Measurements from ENCODE around the gene STRIT1. TPM values are rescaled to one million over a fixed set of nuclear protein-coding genes. Genes with fewer than 3 reads are reported as not detected.

STRIT1 gene
- total RNA-seq (2014; rRNA removed; shearing (Covaris generic)) = not detected in 2 replicates

DNA sequence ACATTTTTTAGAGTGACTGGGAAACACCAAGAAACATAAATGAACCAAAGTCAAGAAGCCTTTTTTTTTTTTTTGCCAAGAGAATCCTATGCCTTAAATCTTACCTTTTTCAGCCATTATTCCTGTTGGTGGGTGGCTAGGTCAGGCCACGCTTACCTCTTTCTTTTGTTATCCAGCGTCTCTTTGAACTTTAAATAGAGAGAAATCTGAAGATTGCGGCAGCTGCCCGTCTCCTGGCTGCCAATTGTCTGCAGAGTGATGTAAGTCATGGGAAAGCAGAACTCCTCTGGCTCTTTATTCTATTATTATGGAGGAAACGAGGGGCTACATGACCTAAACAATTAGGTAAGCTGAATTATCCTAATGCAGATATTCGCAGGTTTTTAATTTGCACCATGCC lies at the start of gene STRIT1:
STRIT1 (minus strand) TSS at position 168 of the 400 bp plus-strand sequence.
- Histone ChIP-seq H3K4me3 (no peak within 1 kb of the TSS), H3K36me3 (no peaks in the 10 kb centered on the region)
- no peak for DNase-seq (ENCODE audit: low read depth in 1 of 2, low spot score in 2 of 2)

DNA sequence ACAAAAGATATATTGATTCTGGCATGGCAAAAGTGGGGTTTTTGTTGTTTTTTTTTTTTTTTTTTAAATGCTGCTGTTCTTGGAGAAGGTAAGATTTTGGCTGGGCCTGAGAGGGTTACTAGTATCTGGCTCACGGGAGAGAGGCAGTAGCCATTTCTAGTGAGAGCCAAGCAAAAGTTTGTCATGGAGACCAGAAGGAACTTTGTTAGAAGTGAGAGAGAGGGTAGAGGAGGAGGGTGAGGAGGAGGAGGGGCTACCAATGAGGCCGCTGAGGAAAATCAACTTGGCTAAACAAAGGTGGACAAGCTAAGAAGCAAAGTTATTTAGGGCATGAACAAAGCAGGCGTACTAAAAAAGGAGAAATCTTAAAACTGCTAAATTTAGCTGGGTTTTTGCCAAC lies 48.9 kb upstream of the STRIT1 start:
- no peak overlapping the region for H3K4me3 ChIP-seq
- no peaks in the 10 kb centered on the region for H3K9me3 ChIP-seq (replicated peaks)
- H3K36me3 ChIP-seq = no peaks in the 10 kb centered on the region
- H3K27ac ChIP-seq = no peak overlapping the region
- no peak for DNase-seq (ENCODE audit: low read depth in 1 of 2, low spot score in 2 of 2)
- no peaks in the 10 kb centered on the region for H3K4me1 ChIP-seq (replicated peaks)
- H3K27me3 ChIP-seq (replicated peaks) = no peaks in the 10 kb centered on the region

More for the DNA sequence above, at the start of gene STRIT1:
- H3K27me3 ChIP-seq (replicated peaks) = no peaks in the 10 kb centered on the region
- H3K9me3 ChIP-seq (replicated peaks) = no peaks in the 10 kb centered on the region
- H3K27ac ChIP-seq = no peak within 1 kb of the TSS
- H3K4me1 ChIP-seq (replicated peaks) = no peaks in the 10 kb centered on the region

DNA sequence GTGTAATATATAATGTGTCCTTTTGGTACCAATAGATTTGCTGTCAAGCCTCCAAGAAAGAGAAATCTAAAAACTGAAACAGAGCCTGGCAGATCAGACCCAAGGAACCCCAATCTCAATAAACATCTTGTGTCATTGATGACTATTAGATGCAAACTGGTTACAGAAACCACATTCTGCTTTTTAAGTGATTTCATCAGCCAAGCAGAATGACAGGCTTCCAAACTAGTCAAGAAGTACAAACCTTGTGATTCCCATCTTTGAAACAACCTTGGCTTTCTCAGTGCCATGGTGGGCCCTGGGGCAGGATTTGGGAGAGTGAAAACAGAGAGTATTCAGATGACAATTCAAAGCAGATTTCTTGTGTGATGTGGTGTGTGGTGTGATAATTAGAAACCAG lies 45.6 kb upstream of the STRIT1 start:
- H3K27me3 ChIP-seq (replicated peaks) = no peaks in the 10 kb centered on the region
- no peaks in the 10 kb centered on the region for H3K4me1 ChIP-seq (replicated peaks)
- H3K36me3 ChIP-seq = no peaks in the 10 kb centered on the region
- no peak for DNase-seq (ENCODE audit: low read depth in 1 of 2, low spot score in 2 of 2)
- no peak overlapping the region for H3K4me3 ChIP-seq
- no peaks in the 10 kb centered on the region for H3K9me3 ChIP-seq (replicated peaks)
- H3K27ac ChIP-seq = no peak overlapping the region

DNA sequence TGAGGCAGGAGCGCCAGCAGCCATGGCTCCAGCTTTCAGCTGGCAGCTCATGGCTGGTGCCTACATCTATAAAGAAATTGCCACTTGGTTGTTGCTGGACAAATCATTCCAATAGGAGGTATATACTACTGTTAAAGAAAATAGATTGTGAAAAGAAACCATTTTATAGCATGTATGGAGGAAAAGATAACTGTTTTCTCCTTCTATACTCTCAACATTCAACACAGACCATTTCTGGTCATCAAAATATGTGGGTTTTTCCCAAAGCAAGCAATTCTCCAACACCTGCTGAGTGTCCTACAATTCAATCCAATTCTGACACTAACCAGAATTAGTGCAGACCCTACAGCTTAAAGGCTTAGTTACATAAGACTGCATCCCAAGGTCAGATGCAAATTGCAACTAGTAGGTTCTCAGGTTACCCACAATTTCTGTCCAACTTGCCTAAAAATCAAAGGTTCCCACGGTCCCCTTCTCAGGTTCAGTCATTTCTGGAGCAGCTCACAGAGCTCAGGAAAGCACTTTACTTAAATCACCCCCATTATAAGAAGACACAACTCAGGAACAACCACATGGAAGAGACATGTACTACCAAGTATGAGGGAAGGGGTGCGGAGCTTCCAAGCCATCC lies 42.4 kb upstream of the STRIT1 start:
- Histone ChIP-seq H3K36me3 (no peaks in the 10 kb centered on the region), H3K27ac (no peak overlapping the region), H3K4me1 (replicated peaks) (no peaks in the 10 kb centered on the region), H3K9me3 (replicated peaks) (no peaks in the 10 kb centered on the region), H3K4me3 (no peak overlapping the region), H3K27me3 (replicated peaks) (no peaks in the 10 kb centered on the region)
- DNase-seq (ENCODE audit: low read depth in 1 of 2, low spot score in 2 of 2) = no peak

DNA sequence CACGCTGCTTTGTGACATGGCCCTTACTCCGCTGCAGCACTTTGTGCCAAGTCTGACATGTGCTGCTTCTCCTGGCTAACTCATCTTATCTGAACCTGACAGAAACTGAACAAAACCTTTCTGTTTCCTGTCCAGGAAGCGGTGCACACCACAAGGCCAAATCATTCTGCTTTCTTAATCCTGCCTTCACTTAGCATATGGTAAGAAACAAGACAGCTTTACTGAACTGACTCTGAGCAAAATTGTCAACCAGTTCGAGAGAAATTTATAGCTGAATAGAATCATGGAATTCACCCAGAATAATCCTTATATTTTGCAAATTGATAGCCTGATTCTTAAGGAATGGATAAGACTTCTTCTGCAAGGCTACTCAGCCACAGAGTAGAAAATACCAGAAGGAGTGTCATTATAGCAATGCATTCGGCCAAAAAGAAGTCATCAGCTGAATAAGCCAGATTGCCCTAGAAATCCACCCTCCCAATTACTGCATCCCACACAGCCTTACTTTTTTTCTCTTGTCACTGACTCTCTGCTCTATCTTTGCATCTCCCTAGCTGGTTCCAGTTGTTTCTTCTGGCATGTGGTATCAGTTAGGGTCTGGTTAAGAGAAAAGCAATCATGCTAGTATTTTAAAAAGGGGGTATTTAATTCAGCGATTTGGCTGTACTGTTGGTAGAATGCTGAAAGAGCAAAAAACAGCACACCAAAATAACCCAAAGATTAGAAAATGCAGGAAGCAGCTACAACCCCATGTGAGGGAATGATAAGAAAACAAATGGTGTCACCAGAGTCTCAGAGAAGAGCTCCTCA lies 41.6 kb upstream of the STRIT1 start:
- no peaks in the 10 kb centered on the region for H3K36me3 ChIP-seq
- H3K9me3 ChIP-seq (replicated peaks) = no peaks in the 10 kb centered on the region
- no peak for DNase-seq (ENCODE audit: low read depth in 1 of 2, low spot score in 2 of 2)
- no peaks in the 10 kb centered on the region for H3K27me3 ChIP-seq (replicated peaks)
- H3K4me1 ChIP-seq (replicated peaks) = no peaks in the 10 kb centered on the region
- H3K4me3 ChIP-seq = no peak overlapping the region
- H3K27ac ChIP-seq = no peak overlapping the region

DNA sequence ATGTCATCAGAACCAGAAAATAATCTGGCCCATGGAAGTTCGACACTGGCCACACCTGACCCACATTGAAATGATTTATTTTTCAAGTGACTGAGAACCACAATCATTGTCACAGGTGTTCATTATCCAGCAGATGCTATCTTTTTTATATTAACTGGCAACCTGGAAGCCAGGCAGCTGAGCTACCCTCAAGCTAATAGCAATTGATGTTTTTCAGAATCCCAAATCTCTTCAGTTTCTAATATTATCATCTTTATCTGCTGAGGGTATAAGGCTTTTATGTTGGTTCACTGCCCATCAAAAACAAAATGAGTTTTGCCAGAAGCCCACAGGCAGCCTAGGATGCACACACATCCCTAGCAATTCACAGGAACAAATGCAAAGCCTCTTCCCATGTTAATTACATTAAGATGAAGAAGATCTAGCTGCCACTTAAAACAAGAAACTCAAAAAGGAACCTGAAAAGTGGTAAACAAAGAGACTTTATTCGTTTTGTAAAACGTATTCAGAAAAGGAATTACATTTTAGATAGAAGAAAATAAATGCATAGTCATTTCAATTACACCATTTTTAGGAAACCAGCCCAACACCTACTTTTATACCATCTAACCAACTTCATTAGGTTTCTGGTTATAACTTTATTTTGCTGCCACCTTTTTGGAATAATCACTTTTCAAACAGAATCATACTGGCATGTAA lies 40.9 kb upstream of the STRIT1 start:
- no peaks in the 10 kb centered on the region for H3K4me1 ChIP-seq (replicated peaks)
- no peak for DNase-seq (ENCODE audit: low read depth in 1 of 2, low spot score in 2 of 2)
- H3K36me3 ChIP-seq = no peaks in the 10 kb centered on the region
- H3K27ac ChIP-seq = no peak overlapping the region
- no peak overlapping the region for H3K4me3 ChIP-seq
- H3K27me3 ChIP-seq (replicated peaks) = no peaks in the 10 kb centered on the region
- no peaks in the 10 kb centered on the region for H3K9me3 ChIP-seq (replicated peaks)

DNA sequence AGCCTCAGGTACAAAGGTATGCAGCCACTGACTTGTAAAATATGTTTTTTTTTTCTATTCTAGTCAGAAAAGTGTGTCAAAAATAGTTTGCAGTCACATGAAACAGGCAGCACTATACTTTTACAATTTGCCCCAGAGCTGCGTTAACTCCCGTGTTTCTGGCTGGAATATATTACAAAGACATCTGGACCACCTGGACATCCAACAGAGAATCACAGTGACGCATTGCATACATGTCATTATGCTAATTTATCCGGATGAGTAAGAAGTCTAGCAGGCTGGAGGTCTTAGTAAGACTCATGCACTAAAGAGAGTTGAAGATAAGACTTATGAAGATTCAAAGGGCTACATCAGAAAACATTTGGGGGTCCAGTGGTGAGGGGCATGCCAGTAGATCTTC lies 39.2 kb upstream of the STRIT1 start:
- Histone ChIP-seq H3K9me3 (replicated peaks) (no peaks in the 10 kb centered on the region), H3K4me3 (no peak overlapping the region), H3K4me1 (replicated peaks) (no peaks in the 10 kb centered on the region), H3K27ac (no peak overlapping the region), H3K36me3 (no peaks in the 10 kb centered on the region), H3K27me3 (replicated peaks) (no peaks in the 10 kb centered on the region)
- DNase-seq (ENCODE audit: low read depth in 1 of 2, low spot score in 2 of 2) = no peak

DNA sequence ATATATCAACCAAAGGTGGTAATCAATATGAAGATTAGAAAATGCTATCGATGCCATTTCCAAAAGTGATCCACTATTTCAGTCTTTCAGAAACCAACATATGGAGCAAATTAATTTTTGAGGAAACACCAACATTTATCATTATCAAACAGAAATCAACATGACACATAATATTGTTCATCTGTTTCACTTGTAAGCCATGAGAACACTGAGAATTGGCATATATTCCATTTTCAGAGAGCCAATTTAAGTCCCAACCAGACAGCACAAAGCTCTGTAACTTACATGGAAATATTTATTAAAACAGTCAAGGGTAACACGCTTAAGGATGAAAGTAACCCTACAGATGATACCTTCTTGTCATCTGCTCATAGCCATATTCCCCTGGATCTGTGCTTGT lies 37.6 kb upstream of the STRIT1 start:
- DNase-seq (ENCODE audit: low read depth in 1 of 2, low spot score in 2 of 2) = no peak
- H3K4me1 ChIP-seq (replicated peaks) = no peaks in the 10 kb centered on the region

DNA sequence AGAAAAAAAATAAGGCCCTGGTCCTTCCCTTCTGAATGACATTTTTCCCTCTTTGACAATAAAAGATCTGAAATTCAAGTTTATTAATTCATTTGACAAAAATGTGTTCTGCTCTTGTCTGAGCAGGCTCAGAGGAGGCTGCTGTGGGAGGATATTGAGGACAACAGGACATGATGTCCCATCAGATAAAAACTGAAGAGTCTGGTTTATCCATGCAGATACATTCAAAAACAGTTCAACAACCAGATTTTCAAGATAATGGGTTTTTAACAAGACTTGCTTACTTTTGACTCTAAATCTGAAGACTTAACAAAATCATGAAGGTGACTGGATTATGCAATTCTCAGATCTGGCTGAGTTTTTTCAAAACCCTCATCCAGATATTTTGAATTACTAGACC lies 36.9 kb upstream of the STRIT1 start:
- Histone ChIP-seq H3K4me3 (no peak overlapping the region), H3K4me1 (replicated peaks) (no peaks in the 10 kb centered on the region), H3K36me3 (no peaks in the 10 kb centered on the region), H3K9me3 (replicated peaks) (no peaks in the 10 kb centered on the region), H3K27me3 (replicated peaks) (no peaks in the 10 kb centered on the region), H3K27ac (no peak overlapping the region)
- DNase-seq (ENCODE audit: low read depth in 1 of 2, low spot score in 2 of 2) = no peak

More for the DNA sequence above, 37.6 kb upstream of the STRIT1 start:
- H3K4me3 ChIP-seq = no peak overlapping the region
- H3K27ac ChIP-seq = no peak overlapping the region
- no peaks in the 10 kb centered on the region for H3K27me3 ChIP-seq (replicated peaks)
- H3K9me3 ChIP-seq (replicated peaks) = no peaks in the 10 kb centered on the region
- H3K36me3 ChIP-seq = no peaks in the 10 kb centered on the region

DNA sequence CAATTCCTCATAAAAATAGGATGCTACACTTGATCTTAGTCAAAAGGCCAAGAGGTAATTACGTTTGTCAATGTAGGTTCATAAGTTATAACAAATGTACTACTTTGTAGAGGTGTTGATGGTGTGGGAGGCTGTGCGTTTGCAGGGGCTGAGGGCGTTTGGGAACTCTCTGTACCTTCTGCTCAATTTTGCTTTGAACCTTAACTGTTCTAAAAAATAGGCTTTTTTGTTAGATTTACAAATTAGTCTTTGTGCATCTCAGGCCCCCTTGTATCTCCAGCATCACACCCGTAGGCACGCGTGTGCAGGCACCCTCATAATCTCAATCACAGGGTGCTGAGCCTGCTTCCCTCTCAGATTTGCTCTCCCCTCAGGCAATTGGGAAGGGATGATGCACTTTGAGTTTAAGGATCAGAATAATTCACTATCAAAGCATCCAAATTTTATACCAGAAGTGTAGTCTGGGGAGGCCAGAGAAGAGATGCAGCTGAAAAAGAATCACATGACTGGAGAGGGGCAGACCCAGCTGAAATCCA lies 36.1 kb upstream of the STRIT1 start:
- H3K27me3 ChIP-seq (replicated peaks) = no peaks in the 10 kb centered on the region
- no peaks in the 10 kb centered on the region for H3K9me3 ChIP-seq (replicated peaks)
- no peak for DNase-seq (ENCODE audit: low read depth in 1 of 2, low spot score in 2 of 2)
- no peak overlapping the region for H3K27ac ChIP-seq
- no peaks in the 10 kb centered on the region for H3K4me1 ChIP-seq (replicated peaks)
- no peak overlapping the region for H3K4me3 ChIP-seq
- no peaks in the 10 kb centered on the region for H3K36me3 ChIP-seq

DNA sequence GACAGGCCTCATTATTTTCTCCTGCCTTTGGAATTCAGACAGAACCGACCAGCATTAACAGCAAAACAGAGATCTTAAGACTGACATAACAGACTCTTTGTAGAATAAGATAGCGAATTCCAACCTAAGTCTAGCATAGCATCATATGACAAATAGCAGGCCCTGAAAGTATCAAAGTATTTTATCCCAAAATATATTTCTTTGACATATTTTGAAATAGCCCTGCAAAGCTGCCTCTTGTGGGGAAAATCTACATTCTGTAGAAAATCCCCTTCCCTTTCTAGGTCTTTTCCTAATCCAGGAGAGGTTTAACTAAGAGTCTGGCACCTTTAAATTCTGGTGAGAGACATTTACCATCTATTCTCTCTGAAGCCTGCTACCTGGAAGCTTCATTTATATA lies 34.4 kb upstream of the STRIT1 start:
- no peak overlapping the region for H3K4me3 ChIP-seq
- H3K36me3 ChIP-seq = no peaks in the 10 kb centered on the region
- no peaks in the 10 kb centered on the region for H3K9me3 ChIP-seq (replicated peaks)
- DNase-seq (ENCODE audit: low read depth in 1 of 2, low spot score in 2 of 2) = no peak
- H3K27ac ChIP-seq = no peak overlapping the region
- no peaks in the 10 kb centered on the region for H3K4me1 ChIP-seq (replicated peaks)
- no peaks in the 10 kb centered on the region for H3K27me3 ChIP-seq (replicated peaks)

DNA sequence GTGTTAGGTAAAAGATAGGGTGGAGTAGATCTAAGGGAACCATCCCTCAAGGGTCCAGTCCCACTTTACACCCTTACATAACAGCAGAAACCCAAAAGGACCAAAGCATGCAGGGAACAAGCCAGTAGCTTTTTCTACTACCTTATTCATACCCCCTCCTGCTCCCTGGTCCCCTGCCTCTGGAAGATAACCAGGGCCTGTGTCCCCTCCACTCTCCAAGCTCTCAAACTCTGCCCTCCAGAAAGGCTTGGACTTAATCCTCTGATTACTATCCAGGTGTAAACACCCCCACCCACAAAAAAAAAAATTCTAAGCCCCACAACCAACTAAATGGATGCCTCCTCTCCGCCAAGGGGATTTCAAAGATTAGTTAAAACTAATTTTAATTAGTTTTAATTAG lies 33.9 kb upstream of the STRIT1 start:
- H3K4me3 ChIP-seq = no peak overlapping the region
- H3K27ac ChIP-seq = no peak overlapping the region
- H3K9me3 ChIP-seq (replicated peaks) = no peaks in the 10 kb centered on the region
- no peaks in the 10 kb centered on the region for H3K27me3 ChIP-seq (replicated peaks)
- H3K36me3 ChIP-seq = no peaks in the 10 kb centered on the region
- no peaks in the 10 kb centered on the region for H3K4me1 ChIP-seq (replicated peaks)
- DNase-seq (ENCODE audit: low read depth in 1 of 2, low spot score in 2 of 2) = no peak

DNA sequence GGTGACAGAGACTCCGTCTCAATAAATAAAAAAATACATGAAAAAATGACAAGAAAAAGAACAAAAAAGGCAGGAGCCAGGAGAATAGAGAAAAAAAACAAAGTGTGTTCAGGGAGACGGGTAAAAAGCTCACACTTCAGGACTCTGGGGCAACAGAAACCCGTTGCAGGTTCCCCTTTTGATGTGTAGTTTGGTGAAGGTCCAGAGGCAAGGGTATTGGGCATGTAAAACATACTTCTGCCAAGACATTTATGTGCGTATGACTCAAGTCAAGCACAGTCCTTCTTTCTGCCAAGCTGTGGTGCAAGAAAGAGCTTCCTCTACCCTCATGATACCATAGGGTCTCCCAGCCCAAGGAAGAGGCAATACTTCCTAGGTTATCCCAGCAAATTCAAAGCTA lies 33.4 kb upstream of the STRIT1 start:
- H3K27me3 ChIP-seq (replicated peaks) = no peaks in the 10 kb centered on the region
- no peaks in the 10 kb centered on the region for H3K4me1 ChIP-seq (replicated peaks)
- DNase-seq (ENCODE audit: low read depth in 1 of 2, low spot score in 2 of 2) = no peak
- no peaks in the 10 kb centered on the region for H3K9me3 ChIP-seq (replicated peaks)
- no peaks in the 10 kb centered on the region for H3K36me3 ChIP-seq
- no peak overlapping the region for H3K27ac ChIP-seq
- no peak overlapping the region for H3K4me3 ChIP-seq

DNA sequence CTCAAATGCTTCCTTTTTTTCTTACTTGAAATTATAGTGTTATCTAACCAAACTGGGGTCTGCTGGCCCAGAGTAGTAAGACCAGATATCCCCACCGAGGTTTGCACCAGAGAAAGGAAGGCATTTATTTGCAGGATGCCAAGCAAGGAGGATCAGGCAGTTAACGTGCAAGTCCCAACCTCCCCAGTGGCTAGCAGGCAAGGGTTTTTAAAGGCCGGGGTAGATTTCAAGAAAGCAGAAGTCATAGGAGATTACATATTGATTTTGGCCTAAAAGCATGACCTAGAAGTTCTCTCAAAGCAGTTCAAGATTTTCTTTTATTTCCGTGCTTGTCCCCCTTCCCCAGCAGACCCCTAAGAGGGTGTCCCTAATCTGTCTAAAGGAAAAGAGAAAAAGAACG lies 32.8 kb upstream of the STRIT1 start:
- Histone ChIP-seq H3K4me1 (replicated peaks) (no peaks in the 10 kb centered on the region), H3K27me3 (replicated peaks) (no peaks in the 10 kb centered on the region), H3K27ac (no peak overlapping the region), H3K36me3 (no peaks in the 10 kb centered on the region), H3K4me3 (no peak overlapping the region), H3K9me3 (replicated peaks) (no peaks in the 10 kb centered on the region)
- no peak for DNase-seq (ENCODE audit: low read depth in 1 of 2, low spot score in 2 of 2)
